ENCODE results near the gene ABT1. TPM values are rescaled to one million over a fixed set of nuclear protein-coding genes. Genes with fewer than 3 reads are reported as not detected.
"Not testable (repeated sequence)": the region's sequence is repeated elsewhere in the genome, so short reads cannot be mapped to it uniquely, and the experiment has no call there.

The ABT1 gene
- total RNA-seq (2014; rRNA removed; shearing (Covaris generic); ENCODE audit: low replicate concordance), result 22.7 and 23.7 TPM in 2 replicates

DNA sequence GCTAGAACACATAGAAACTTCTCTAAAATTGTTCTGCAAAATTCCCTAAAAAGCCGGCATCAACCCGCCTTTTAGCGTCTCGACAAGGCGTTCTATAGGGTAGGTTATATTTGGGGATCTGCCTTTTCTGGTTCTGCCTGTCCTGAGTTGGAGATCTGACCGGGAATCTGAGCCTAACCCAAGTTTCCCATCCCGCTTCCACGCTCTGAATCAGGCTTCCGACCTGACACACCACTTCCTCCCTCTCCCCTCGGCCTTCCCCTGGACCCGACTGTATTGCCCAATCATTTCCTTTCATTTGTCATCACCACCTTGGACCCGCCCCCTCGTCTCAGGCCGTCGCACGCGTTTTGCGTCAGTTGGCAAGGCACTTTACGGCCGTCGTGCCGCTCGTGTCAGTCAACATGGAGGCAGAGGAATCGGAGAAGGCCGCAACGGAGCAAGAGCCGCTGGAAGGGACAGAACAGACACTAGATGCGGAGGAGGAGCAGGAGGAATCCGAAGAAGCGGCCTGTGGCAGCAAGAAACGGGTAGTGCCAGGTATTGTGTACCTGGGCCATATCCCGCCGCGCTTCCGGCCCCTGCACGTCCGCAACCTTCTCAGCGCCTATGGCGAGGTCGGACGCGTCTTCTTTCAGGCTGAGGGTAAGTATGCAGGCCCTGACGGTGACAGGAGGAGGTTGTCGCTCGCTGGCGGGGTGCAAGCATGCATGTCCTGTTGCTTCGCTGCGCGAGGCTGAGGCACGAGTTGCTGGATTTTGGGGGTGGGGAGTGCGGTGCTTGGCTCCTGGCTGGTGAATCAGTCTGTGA is at the start of gene ABT1:
TSS of gene ABT1 (plus strand) at position 375 of the 810 bp plus-strand sequence. CDS start at position 405, 30 bp downstream.
- peak within 1 kb of the TSS; percentile 99 for H3K4me2 ChIP-seq (ENCODE audit: low read depth, low read length, poor library complexity, severe bottlenecking)
- H3K4me1 ChIP-seq (ENCODE audit: low read length), result peaks cover 24% of the 10 kb centered on the region
- peak within 1 kb of the TSS; percentile 82 for H3K9ac ChIP-seq (ENCODE audit: low read length)
- no peaks in the 10 kb centered on the region for H3K9me3 ChIP-seq (ENCODE audit: low read length)
- H2AFZ ChIP-seq (ENCODE audit: low read length), result peak within 1 kb of the TSS; percentile 94
- DNase-seq, result peak; percentile 99
- H3K4me3 ChIP-seq (ENCODE audit: low read length), result peak within 1 kb of the TSS; percentile 75
- H3K79me2 ChIP-seq (ENCODE audit: low read length), result peaks cover 20% of the 10 kb centered on the region
- peak within 1 kb of the TSS; percentile 64 for H3K27ac ChIP-seq (ENCODE audit: low read length)
- H4K20me1 ChIP-seq (ENCODE audit: insufficient read depth, low read depth, low read length), result peaks cover 8% of the 10 kb centered on the region; the same call in 1 of the 2 replicates
- H3K9me2 ChIP-seq (replicated peaks; ENCODE audit: insufficient read depth, low read length), result no peaks in the 10 kb centered on the region
- H3K36me3 ChIP-seq (ENCODE audit: insufficient read depth, low read length), result peaks cover 17% of the 10 kb centered on the region; the same call in 1 of the 2 replicates
- no peaks in the 10 kb centered on the region for H3K27me3 ChIP-seq (ENCODE audit: low read length)

DNA sequence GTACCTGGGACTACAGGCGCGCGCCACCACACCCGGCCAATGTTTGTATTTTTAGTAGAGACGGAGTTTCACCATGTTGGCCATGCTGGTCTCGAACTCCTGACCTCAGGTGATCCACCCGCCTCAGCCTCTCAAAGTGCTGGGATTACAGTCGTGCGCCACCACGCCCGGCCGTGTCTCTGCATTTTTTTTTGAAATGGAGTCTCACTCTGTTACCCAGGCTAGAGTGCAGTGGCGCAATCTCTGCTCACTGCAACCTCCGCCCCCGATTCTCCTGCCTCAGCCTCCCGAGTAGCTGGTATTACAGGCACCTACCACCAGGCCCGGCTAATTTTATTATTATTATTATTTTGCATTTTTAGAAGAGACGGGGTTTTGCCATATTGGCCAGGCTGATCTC is 49.4 kb upstream of the ABT1 start:
- H3K4me2 ChIP-seq (ENCODE audit: low read depth, low read length, poor library complexity, severe bottlenecking); H3K9ac ChIP-seq (ENCODE audit: low read length); H3K9me3 ChIP-seq (ENCODE audit: low read length); DNase-seq; H2AFZ ChIP-seq (ENCODE audit: low read length); H3K4me3 ChIP-seq (ENCODE audit: low read length); H3K27me3 ChIP-seq (ENCODE audit: low read length); H3K27ac ChIP-seq (ENCODE audit: low read length); H3K9me2 ChIP-seq (replicated peaks; ENCODE audit: insufficient read depth, low read length); H3K4me1 ChIP-seq (ENCODE audit: low read length); H4K20me1 ChIP-seq (ENCODE audit: insufficient read depth, low read depth, low read length): not testable (repeated sequence)
- peaks cover 13% of the 10 kb centered on the region for H3K79me2 ChIP-seq (ENCODE audit: low read length)
- H3K36me3 ChIP-seq (ENCODE audit: insufficient read depth, low read length), result peaks cover 25% of the 10 kb centered on the region; the same call in 1 of the 2 replicates

GRCh38 chr6:26550250-26550993 is 46.3 kb upstream of the ABT1 start:
- H3K4me1 ChIP-seq (ENCODE audit: low read length), result peaks cover 33% of the 10 kb centered on the region
- H3K4me2 ChIP-seq (ENCODE audit: low read depth, low read length, poor library complexity, severe bottlenecking), result peak overlapping the region; percentile 57
- peak overlapping the region; percentile 65 for H3K9ac ChIP-seq (ENCODE audit: low read length)
- H3K36me3 ChIP-seq (ENCODE audit: insufficient read depth, low read length), result peaks cover 4% of the 10 kb centered on the region; the same call in 1 of the 2 replicates
- H3K27me3 ChIP-seq (ENCODE audit: low read length), result no peaks in the 10 kb centered on the region
- H2AFZ ChIP-seq (ENCODE audit: low read length), result peak overlapping the region; percentile 34; the same call in 1 of the 2 replicates
- peak overlapping the region; percentile 22; the same call in 1 of the 2 replicates for H3K27ac ChIP-seq (ENCODE audit: low read length)
- no peaks in the 10 kb centered on the region for H3K9me2 ChIP-seq (replicated peaks; ENCODE audit: insufficient read depth, low read length)
- peak overlapping the region; percentile 67 for H3K4me3 ChIP-seq (ENCODE audit: low read length)
- H3K79me2 ChIP-seq (ENCODE audit: low read length), result no peaks in the 10 kb centered on the region
- H3K9me3 ChIP-seq (ENCODE audit: low read length), result no peaks in the 10 kb centered on the region
- H4K20me1 ChIP-seq (ENCODE audit: insufficient read depth, low read depth, low read length), result no peaks in the 10 kb centered on the region
- DNase-seq, result peak; percentile 81

GRCh38 chr6:26552205-26552604 is 44.5 kb upstream of the ABT1 start:
- Histone ChIP-seq H3K9ac (ENCODE audit: low read length) (peak overlapping the region; percentile 59), H2AFZ (ENCODE audit: low read length) (peak overlapping the region; percentile 79; the same call in 1 of the 2 replicates), H4K20me1 (ENCODE audit: insufficient read depth, low read depth, low read length) (no peaks in the 10 kb centered on the region), H3K9me2 (replicated peaks; ENCODE audit: insufficient read depth, low read length) (no peaks in the 10 kb centered on the region), H3K36me3 (ENCODE audit: insufficient read depth, low read length) (no peaks in the 10 kb centered on the region), H3K79me2 (ENCODE audit: low read length) (no peaks in the 10 kb centered on the region), H3K4me1 (ENCODE audit: low read length) (peaks cover 42% of the 10 kb centered on the region), H3K27ac (ENCODE audit: low read length) (no peak overlapping the region), H3K4me3 (ENCODE audit: low read length) (peak overlapping the region; percentile 85), H3K9me3 (ENCODE audit: low read length) (no peaks in the 10 kb centered on the region), H3K27me3 (ENCODE audit: low read length) (no peaks in the 10 kb centered on the region), H3K4me2 (ENCODE audit: low read depth, low read length, poor library complexity, severe bottlenecking) (peak overlapping the region; percentile 100)
- no peak for DNase-seq

DNA sequence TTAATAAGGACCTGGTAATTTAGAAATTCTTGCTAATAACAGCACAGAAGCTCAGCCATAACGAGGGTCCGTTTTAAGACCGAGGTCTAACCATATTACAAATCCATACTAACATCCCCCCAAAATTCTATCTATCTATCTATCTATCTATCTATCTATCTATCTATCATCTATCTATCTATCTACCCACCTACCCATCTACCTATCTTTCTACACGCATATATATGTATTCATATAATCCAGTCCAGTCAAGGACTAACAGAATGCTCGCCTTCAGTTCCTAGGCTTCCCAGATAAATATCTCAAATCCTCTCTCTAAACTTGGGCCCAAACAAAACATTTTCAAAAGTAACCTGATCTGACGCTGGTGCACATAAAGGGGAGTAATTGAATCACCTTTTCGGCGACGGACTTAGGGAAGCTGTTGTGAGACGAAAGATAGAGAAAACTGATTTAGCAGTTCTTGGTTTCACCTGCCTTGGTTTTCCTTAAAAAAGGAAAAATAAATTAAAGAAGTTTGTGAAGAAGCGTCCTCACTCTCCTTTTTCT is 44.0 kb upstream of the ABT1 start:
- H3K27me3 ChIP-seq (ENCODE audit: low read length), result no peaks in the 10 kb centered on the region
- H3K9me3 ChIP-seq (ENCODE audit: low read length), result no peaks in the 10 kb centered on the region
- H3K9ac ChIP-seq (ENCODE audit: low read length), result peak overlapping the region; percentile 59
- no peak overlapping the region for H3K27ac ChIP-seq (ENCODE audit: low read length)
- peak overlapping the region; percentile 85 for H3K4me3 ChIP-seq (ENCODE audit: low read length)
- H3K4me1 ChIP-seq (ENCODE audit: low read length), result peaks cover 42% of the 10 kb centered on the region
- H3K4me2 ChIP-seq (ENCODE audit: low read depth, low read length, poor library complexity, severe bottlenecking), result peak overlapping the region; percentile 100
- peak overlapping the region; percentile 79 for H2AFZ ChIP-seq (ENCODE audit: low read length)
- no peaks in the 10 kb centered on the region for H3K36me3 ChIP-seq (ENCODE audit: insufficient read depth, low read length)
- no peaks in the 10 kb centered on the region for H3K9me2 ChIP-seq (replicated peaks; ENCODE audit: insufficient read depth, low read length)
- DNase-seq, result peak; percentile 61
- H4K20me1 ChIP-seq (ENCODE audit: insufficient read depth, low read depth, low read length), result no peaks in the 10 kb centered on the region
- no peaks in the 10 kb centered on the region for H3K79me2 ChIP-seq (ENCODE audit: low read length)

GRCh38 chr6:26553264-26553634 is 43.5 kb upstream of the ABT1 start:
- Histone ChIP-seq H3K4me2 (ENCODE audit: low read depth, low read length, poor library complexity, severe bottlenecking) (peak overlapping the region; percentile 100), H3K27me3 (ENCODE audit: low read length) (no peaks in the 10 kb centered on the region), H3K9me3 (ENCODE audit: low read length) (no peaks in the 10 kb centered on the region), H3K4me1 (ENCODE audit: low read length) (peaks cover 42% of the 10 kb centered on the region), H3K4me3 (ENCODE audit: low read length) (peak overlapping the region; percentile 85), H3K36me3 (ENCODE audit: insufficient read depth, low read length) (no peaks in the 10 kb centered on the region), H2AFZ (ENCODE audit: low read length) (peak overlapping the region; percentile 82), H3K9me2 (replicated peaks; ENCODE audit: insufficient read depth, low read length) (no peaks in the 10 kb centered on the region), H3K79me2 (ENCODE audit: low read length) (no peaks in the 10 kb centered on the region), H3K27ac (ENCODE audit: low read length) (peak overlapping the region; percentile 59; the same call in 1 of the 2 replicates), H4K20me1 (ENCODE audit: insufficient read depth, low read depth, low read length) (no peaks in the 10 kb centered on the region), H3K9ac (ENCODE audit: low read length) (peak overlapping the region; percentile 72)
- DNase-seq, result peak; percentile 94

GRCh38 chr6:26553635-26554446 is 42.9 kb upstream of the ABT1 start:
- Histone ChIP-seq H3K27me3 (ENCODE audit: low read length) (no peaks in the 10 kb centered on the region), H3K27ac (ENCODE audit: low read length) (peak overlapping the region; percentile 59), H2AFZ (ENCODE audit: low read length) (peak overlapping the region; percentile 94)

More at GRCh38 chr6:26553635-26554446, 42.9 kb upstream of the ABT1 start:
- Histone ChIP-seq H3K4me2 (ENCODE audit: low read depth, low read length, poor library complexity, severe bottlenecking) (peak overlapping the region; percentile 100), H3K9me3 (ENCODE audit: low read length) (no peaks in the 10 kb centered on the region), H3K36me3 (ENCODE audit: insufficient read depth, low read length) (no peaks in the 10 kb centered on the region), H3K4me3 (ENCODE audit: low read length) (peak overlapping the region; percentile 85), H3K79me2 (ENCODE audit: low read length) (no peaks in the 10 kb centered on the region), H4K20me1 (ENCODE audit: insufficient read depth, low read depth, low read length) (no peaks in the 10 kb centered on the region), H3K9ac (ENCODE audit: low read length) (peak overlapping the region; percentile 72), H3K4me1 (ENCODE audit: low read length) (peaks cover 42% of the 10 kb centered on the region), H3K9me2 (replicated peaks; ENCODE audit: insufficient read depth, low read length) (no peaks in the 10 kb centered on the region)
- peak; percentile 93 for DNase-seq

Measured in Karpas-422 (cell line).